ENCODE results near the gene EFL1. TPM values are rescaled to one million over a fixed set of nuclear protein-coding genes. Genes with fewer than 3 reads are reported as not detected.

Gene EFL1
- total and polyA plus RNA-seq, 3 experiments from 2014 or later = 18.3 to 22.2 (median 22.1) TPM

DNA sequence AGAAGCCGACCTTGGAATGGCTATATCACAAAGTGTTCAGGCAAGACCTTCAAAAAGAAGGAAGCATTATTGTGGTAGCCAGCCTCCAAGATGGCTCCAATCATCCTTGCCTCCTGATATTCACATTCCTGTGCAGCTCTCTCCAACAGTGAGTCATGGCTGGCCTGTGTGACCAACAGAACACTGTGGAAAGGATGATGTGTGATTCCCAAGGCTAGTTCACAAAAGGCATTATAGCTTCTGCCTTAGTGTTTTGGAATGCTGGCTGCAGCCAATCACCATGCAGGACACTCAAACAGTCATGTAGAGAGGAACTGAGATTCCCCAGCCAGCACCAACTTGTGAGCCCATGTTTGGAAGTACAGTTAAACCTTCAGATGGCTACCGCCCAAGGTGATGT, 102.6 kb downstream of the EFL1 start:
- Histone ChIP-seq H3K4me3 (ENCODE audit: low read length) (no peak overlapping the region), H3K27me3 (ENCODE audit: insufficient read depth, low read length, poor library complexity, severe bottlenecking) (no peaks in the 10 kb centered on the region), H3K27ac (ENCODE audit: low read depth, low read length) (no peak overlapping the region), H3K9me3 (ENCODE audit: low read length) (no peaks in the 10 kb centered on the region), H3K36me3 (ENCODE audit: insufficient read depth, low read length) (peaks cover 4% of the 10 kb centered on the region), H3K4me1 (ENCODE audit: insufficient read depth, low read length) (no peaks in the 10 kb centered on the region)
- Mint-ChIP-seq H3K9me3 (no peaks in the 10 kb centered on the region), H3K36me3 (peaks cover 4 to 74% (median 30%) of the 10 kb centered on the region in 3 donors), H3K27ac (no peak overlapping the region), H3K4me1 (peaks cover 0 to 5% (median under 1%) of the 10 kb centered on the region in 3 donors), H3K4me3 (no peak overlapping the region), H3K27me3 (no peaks in the 10 kb centered on the region)
- ChIA-PET POLR2A (no interaction called here), CTCF (no interaction called here)
- no peak for DNase-seq

DNA sequence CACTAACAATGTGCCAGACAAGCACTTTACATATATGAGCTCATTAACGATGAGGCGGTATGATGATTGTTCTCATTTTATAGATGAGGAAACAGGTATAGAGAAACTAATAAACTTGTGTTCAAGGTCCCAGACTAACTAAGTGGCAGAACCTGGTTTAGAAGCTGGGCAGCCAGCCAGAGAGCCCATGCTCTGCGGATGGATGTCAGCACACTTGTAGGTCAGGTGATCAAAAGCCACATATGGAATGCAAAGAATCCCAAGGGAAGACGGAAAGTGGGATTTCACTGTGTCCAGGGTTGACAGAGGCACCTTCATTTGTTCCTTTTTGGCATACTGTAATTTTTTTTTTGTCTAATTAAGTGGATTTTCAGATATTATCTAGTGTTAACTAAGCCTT, 103.7 kb downstream of the EFL1 start:
- ChIA-PET POLR2A (no interaction called here), CTCF (no interaction called here)
- Histone ChIP-seq H3K9me3 (ENCODE audit: low read length) (no peaks in the 10 kb centered on the region), H3K27ac (ENCODE audit: low read depth, low read length) (no peak overlapping the region), H3K27me3 (ENCODE audit: insufficient read depth, low read length, poor library complexity, severe bottlenecking) (no peaks in the 10 kb centered on the region), H3K36me3 (ENCODE audit: insufficient read depth, low read length) (peaks cover 4% of the 10 kb centered on the region), H3K4me1 (ENCODE audit: insufficient read depth, low read length) (no peaks in the 10 kb centered on the region), H3K4me3 (ENCODE audit: low read length) (no peak overlapping the region)
- H3K9me3 Mint-ChIP-seq = no peaks in the 10 kb centered on the region
- peaks cover 0 to 5% (median 0%) of the 10 kb centered on the region in 3 donors for H3K4me1 Mint-ChIP-seq
- H3K4me3 Mint-ChIP-seq = no peak overlapping the region
- no peak for DNase-seq
- H3K36me3 Mint-ChIP-seq = peaks cover 4 to 75% (median 28%) of the 10 kb centered on the region in 3 donors
- H3K27ac Mint-ChIP-seq = no peak overlapping the region
- H3K27me3 Mint-ChIP-seq = no peaks in the 10 kb centered on the region

DNA sequence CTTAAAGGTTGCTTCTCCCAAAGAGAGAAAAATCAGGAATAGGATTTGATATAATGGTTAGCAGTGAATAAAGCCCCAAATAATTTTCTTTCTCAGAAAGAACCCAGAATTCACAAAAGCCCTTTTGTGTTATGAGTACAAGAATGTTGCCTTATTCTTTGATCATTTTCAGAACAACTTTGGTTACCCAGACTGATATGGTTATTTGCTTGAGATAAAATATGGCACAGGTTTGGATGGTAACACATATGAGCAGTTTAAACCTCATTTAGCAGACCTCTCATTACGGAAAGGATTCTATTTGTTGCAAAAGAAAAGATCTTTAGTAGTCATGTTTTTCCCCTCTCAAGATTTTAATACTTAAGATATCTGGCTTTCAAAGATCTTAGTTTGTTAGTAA, 111.9 kb downstream of the EFL1 start:
- Mint-ChIP-seq H3K36me3 (peaks cover 14 to 61% (median 17%) of the 10 kb centered on the region in 3 donors), H3K27me3 (no peaks in the 10 kb centered on the region), H3K27ac (no peak overlapping the region), H3K4me3 (no peak overlapping the region), H3K9me3 (no peaks in the 10 kb centered on the region), H3K4me1 (peaks cover 0 to 1% (median 0%) of the 10 kb centered on the region in 3 donors)
- H3K9me3 ChIP-seq (ENCODE audit: low read length) = no peaks in the 10 kb centered on the region
- no peaks in the 10 kb centered on the region for H3K4me1 ChIP-seq (ENCODE audit: insufficient read depth, low read length)
- CTCF ChIA-PET = no interaction called here
- no peak for DNase-seq
- no peaks in the 10 kb centered on the region for H3K27me3 ChIP-seq (ENCODE audit: insufficient read depth, low read length, poor library complexity, severe bottlenecking)
- POLR2A ChIA-PET = no interaction called here
- H3K36me3 ChIP-seq (ENCODE audit: insufficient read depth, low read length) = no peaks in the 10 kb centered on the region
- no peak overlapping the region for H3K4me3 ChIP-seq (ENCODE audit: low read length)
- H3K27ac ChIP-seq (ENCODE audit: low read depth, low read length) = no peak overlapping the region

DNA sequence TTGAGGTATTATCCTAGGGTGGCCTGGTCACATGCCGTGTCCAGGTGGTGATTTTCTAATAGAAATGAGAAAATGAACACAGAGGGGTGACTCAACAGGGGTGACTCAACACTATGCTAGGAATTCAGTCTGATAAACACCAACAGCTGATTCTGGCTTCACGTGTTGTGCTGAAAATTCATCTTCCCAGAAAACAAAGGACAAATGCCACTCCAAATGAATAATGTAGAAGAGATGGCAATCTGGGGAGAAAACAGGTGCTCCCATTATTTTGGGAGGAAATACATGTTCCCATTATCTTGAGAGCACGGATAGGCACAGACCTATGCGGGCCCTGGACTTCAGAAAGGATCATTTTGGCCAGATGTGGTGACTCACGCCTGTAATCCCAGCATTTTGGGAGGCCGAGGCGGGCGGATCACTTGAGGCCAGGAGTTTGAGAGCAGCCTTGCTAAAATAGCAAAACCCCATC, 115.5 kb downstream of the EFL1 start:
- ChIA-PET CTCF (no interaction called here), POLR2A (no interaction called here)
- DNase-seq = no peak
- no peaks in the 10 kb centered on the region for H3K27me3 Mint-ChIP-seq
- no peaks in the 10 kb centered on the region for H3K27me3 ChIP-seq (ENCODE audit: insufficient read depth, low read length, poor library complexity, severe bottlenecking)
- no peaks in the 10 kb centered on the region for H3K9me3 ChIP-seq (ENCODE audit: low read length)
- no peaks in the 10 kb centered on the region for H3K9me3 Mint-ChIP-seq
- no peak overlapping the region for H3K27ac ChIP-seq (ENCODE audit: low read depth, low read length)
- H3K36me3 Mint-ChIP-seq = peaks cover 11 to 61% (median 21%) of the 10 kb centered on the region in 3 donors
- H3K4me1 ChIP-seq (ENCODE audit: insufficient read depth, low read length) = no peaks in the 10 kb centered on the region
- H3K27ac Mint-ChIP-seq = no peak overlapping the region
- no peak overlapping the region for H3K4me3 Mint-ChIP-seq
- no peaks in the 10 kb centered on the region for H3K36me3 ChIP-seq (ENCODE audit: insufficient read depth, low read length)
- no peaks in the 10 kb centered on the region for H3K4me1 Mint-ChIP-seq
- no peak overlapping the region for H3K4me3 ChIP-seq (ENCODE audit: low read length)

DNA sequence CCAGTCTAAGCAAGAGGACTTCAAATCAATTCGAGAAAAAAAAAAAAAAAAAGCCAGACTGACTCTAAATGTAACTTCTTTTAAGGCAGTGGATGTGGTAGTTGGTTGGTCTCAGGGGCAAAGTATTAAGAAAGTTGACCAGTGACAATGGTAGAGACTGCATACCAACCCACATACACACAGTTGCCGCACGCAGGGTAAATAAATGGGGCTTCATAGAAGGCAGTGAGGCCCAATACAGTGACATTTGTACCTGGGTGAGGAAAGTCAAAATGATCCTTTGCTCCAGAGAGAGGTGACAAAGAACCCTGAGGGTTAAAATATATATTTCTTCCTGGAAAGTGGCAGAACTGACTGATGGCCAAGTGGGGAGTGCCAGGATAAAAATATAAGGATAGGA, 116.0 kb downstream of the EFL1 start:
- H3K27me3 ChIP-seq (ENCODE audit: insufficient read depth, low read length, poor library complexity, severe bottlenecking) = no peaks in the 10 kb centered on the region
- Mint-ChIP-seq H3K27ac (no peak overlapping the region), H3K27me3 (no peaks in the 10 kb centered on the region), H3K36me3 (peaks cover 9 to 59% (median 18%) of the 10 kb centered on the region in 3 donors), H3K4me3 (no peak overlapping the region), H3K4me1 (no peaks in the 10 kb centered on the region), H3K9me3 (no peaks in the 10 kb centered on the region)
- H3K4me3 ChIP-seq (ENCODE audit: low read length) = no peak overlapping the region
- H3K36me3 ChIP-seq (ENCODE audit: insufficient read depth, low read length) = no peaks in the 10 kb centered on the region
- no peak for DNase-seq
- CTCF ChIA-PET = no interaction called here
- POLR2A ChIA-PET = no interaction called here
- no peaks in the 10 kb centered on the region for H3K4me1 ChIP-seq (ENCODE audit: insufficient read depth, low read length)
- no peak overlapping the region for H3K27ac ChIP-seq (ENCODE audit: low read depth, low read length)
- H3K9me3 ChIP-seq (ENCODE audit: low read length) = no peaks in the 10 kb centered on the region

DNA sequence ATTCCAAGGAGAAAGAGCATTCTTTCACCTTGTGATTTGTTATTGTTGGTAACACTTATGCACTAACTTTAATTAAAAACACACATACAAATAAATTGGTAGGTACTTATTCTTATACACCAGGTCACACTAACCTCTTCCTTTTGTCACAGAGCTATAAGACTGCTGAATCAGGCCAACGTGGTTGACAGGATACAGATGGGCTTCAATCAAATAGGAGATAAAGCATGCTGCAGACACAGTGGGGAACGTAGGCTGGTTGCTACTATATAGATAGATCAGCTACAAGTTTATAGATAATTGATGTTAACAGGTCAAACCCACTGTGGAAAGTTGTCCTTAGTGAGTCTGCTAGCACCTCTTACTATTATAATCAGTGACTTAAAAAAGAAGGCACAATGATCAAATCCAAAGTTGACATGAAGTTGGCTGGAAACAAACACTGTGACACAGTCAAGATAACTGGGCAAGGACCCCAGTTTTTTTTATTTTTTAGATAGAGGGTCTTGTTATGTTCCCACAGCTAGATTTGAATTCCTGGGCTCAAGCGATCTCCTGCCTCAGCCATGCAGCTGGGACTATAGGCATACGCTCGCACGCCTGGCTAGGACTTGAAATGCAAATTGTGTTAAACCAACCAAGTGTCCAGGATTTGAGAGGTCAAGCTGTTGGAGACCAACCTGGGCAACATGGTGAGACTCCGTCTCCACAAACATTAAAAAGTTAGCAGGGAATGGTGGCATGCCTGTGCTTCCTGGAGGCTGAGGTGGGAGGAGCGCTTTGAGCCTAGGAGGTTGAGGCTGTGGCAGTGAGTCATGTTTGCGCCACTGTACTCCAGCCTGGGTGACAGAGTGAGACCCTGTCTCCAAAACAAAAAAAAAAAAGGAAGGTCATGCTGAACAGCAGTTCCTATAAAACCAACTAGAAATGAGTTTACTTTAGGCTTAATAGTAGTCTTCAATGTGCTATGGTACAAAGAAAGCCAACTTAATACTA, 118.8 kb downstream of the EFL1 start:
- Histone ChIP-seq H3K36me3 (ENCODE audit: insufficient read depth, low read length) (no peaks in the 10 kb centered on the region), H3K9me3 (ENCODE audit: low read length) (no peaks in the 10 kb centered on the region), H3K27ac (ENCODE audit: low read depth, low read length) (no peak overlapping the region), H3K27me3 (ENCODE audit: insufficient read depth, low read length, poor library complexity, severe bottlenecking) (no peaks in the 10 kb centered on the region), H3K4me1 (ENCODE audit: insufficient read depth, low read length) (no peaks in the 10 kb centered on the region), H3K4me3 (ENCODE audit: low read length) (no peak overlapping the region)
- Mint-ChIP-seq H3K4me3 (no peak overlapping the region), H3K27me3 (no peaks in the 10 kb centered on the region), H3K27ac (no peak overlapping the region), H3K36me3 (peaks cover 2 to 37% (median 14%) of the 10 kb centered on the region in 3 donors), H3K4me1 (peaks cover 6 to 16% (median 6%) of the 10 kb centered on the region in 3 donors), H3K9me3 (no peaks in the 10 kb centered on the region)
- no peak for DNase-seq
- ChIA-PET POLR2A (no interaction called here), CTCF (no interaction called here)

DNA sequence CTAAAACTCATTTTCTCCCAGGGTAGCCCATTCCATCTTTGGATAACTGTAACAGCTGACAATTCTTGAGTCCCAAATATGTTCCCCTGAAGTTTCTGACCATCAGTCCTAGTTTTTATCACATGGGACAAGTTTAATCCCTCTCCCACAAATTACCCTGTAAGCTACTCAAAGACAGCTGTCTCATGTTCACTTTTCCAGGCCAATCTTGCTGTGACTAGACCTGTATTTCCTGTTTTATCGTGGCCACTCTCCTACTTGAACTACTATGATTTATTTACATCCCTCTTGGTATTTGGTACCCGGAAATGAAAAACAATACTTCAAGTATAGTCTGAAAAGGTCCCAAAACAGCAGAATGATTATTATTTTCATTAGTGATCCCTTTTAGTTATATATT, 121.6 kb downstream of the EFL1 start:
- Histone ChIP-seq H3K27me3 (ENCODE audit: insufficient read depth, low read length, poor library complexity, severe bottlenecking) (no peaks in the 10 kb centered on the region), H3K9me3 (ENCODE audit: low read length) (no peaks in the 10 kb centered on the region), H3K4me1 (ENCODE audit: insufficient read depth, low read length) (no peaks in the 10 kb centered on the region), H3K27ac (ENCODE audit: low read depth, low read length) (no peak overlapping the region), H3K4me3 (ENCODE audit: low read length) (no peak overlapping the region), H3K36me3 (ENCODE audit: insufficient read depth, low read length) (peaks cover 6% of the 10 kb centered on the region)
- CTCF ChIA-PET = interaction anchor here (1.4 kb wide), 1 partner anchor 28 kb away, joined by 3 read pairs; no protein-coding TSS in a partner anchor
- Mint-ChIP-seq H3K27me3 (no peaks in the 10 kb centered on the region), H3K36me3 (peaks cover 4 to 45% (median 24%) of the 10 kb centered on the region in 3 donors), H3K4me1 (peaks cover 6 to 16% (median 6%) of the 10 kb centered on the region in 3 donors), H3K4me3 (no peak overlapping the region), H3K9me3 (no peaks in the 10 kb centered on the region), H3K27ac (peak overlapping the region in 1 of 8 donors; percentile 11)
- POLR2A ChIA-PET = no interaction called here
- no peak for DNase-seq

DNA sequence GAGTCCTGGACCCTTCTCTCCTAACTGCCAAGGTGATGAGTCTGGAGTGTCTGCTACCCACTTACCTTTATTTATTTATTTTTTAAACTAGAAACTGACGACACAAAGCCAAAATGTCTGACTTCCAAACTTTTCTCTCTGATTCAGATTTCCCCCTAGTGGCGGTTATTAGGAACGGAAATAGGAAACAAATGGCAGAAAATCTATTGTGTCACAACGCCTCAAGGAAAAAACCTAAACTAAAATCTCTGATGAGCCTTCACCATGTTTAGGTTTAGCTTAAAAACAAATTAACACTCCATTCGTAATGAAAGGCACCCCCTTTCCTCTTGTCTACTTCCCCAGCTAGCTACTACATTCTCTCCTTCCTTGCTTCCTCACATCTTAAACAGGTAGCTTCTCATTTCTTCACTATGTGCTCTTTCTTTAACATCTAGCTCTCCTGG, 122.7 kb downstream of the EFL1 start:
- ChIA-PET POLR2A (no interaction called here), CTCF (interaction anchor here (1.4 kb wide), 1 partner anchor 27 kb away, joined by 3 read pairs; no protein-coding TSS in a partner anchor)
- peaks cover 6% of the 10 kb centered on the region for H3K36me3 ChIP-seq (ENCODE audit: insufficient read depth, low read length)
- no peaks in the 10 kb centered on the region for H3K9me3 ChIP-seq (ENCODE audit: low read length)
- H3K27ac ChIP-seq (ENCODE audit: low read depth, low read length) = no peak overlapping the region
- H3K27me3 ChIP-seq (ENCODE audit: insufficient read depth, low read length, poor library complexity, severe bottlenecking) = no peaks in the 10 kb centered on the region
- H3K27me3 Mint-ChIP-seq = no peaks in the 10 kb centered on the region
- H3K9me3 Mint-ChIP-seq = no peaks in the 10 kb centered on the region
- H3K4me3 Mint-ChIP-seq = no peak overlapping the region
- peak overlapping the region in 3 of 8 donors; percentile 1 to 48 (median 41) for H3K27ac Mint-ChIP-seq
- peaks cover 10 to 53% (median 24%) of the 10 kb centered on the region in 3 donors for H3K36me3 Mint-ChIP-seq
- DNase-seq = peak in 1 of 5 donors; percentile 4
- no peaks in the 10 kb centered on the region for H3K4me1 ChIP-seq (ENCODE audit: insufficient read depth, low read length)
- peaks cover 6 to 16% (median 6%) of the 10 kb centered on the region in 3 donors for H3K4me1 Mint-ChIP-seq
- no peak overlapping the region for H3K4me3 ChIP-seq (ENCODE audit: low read length)

Measured in CD8-positive, alpha-beta memory T cell (primary cell).